ENCODE measurements around the gene PAK6.

DNA sequence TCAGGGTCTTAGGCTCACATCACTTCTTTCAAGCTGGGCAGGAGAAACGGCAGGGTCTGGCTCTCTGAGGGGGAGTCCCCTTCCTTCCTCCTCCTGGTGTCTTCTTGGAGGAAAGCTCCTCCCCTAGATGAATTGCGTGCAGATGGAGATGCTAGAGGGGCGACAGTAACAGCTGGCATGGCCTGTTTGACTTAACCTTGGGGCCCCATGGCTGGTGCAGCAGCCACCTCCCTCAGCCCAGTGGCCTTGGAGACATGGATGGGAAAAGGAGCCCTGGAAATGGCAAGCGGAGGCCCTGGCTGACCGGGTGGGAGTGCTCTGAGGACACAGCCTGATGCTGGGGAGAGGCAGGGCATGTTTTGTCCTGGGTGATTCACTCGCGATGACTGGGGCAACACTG, 20.2 kb downstream of the PAK6 start:
- TF ChIP-seq, protein P1, sequence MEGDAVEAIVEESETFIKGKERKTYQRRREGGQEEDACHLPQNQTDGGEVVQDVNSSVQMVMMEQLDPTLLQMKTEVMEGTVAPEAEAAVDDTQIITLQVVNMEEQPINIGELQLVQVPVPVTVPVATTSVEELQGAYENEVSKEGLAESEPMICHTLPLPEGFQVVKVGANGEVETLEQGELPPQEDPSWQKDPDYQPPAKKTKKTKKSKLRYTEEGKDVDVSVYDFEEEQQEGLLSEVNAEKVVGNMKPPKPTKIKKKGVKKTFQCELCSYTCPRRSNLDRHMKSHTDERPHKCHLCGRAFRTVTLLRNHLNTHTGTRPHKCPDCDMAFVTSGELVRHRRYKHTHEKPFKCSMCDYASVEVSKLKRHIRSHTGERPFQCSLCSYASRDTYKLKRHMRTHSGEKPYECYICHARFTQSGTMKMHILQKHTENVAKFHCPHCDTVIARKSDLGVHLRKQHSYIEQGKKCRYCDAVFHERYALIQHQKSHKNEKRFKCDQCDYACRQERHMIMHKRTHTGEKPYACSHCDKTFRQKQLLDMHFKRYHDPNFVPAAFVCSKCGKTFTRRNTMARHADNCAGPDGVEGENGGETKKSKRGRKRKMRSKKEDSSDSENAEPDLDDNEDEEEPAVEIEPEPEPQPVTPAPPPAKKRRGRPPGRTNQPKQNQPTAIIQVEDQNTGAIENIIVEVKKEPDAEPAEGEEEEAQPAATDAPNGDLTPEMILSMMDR (conservative IDR thresholded peaks at IDR 0.05; ENCODE audit: low read length) = no peak
- no peak for TF ChIP-seq EZH2phosphoT487 (IDR thresholded peaks at IDR 0.05; ENCODE audit: borderline replicate concordance)

All from Loucy (cell line).